Measurements from ENCODE around the gene MED8.
"Not testable (repeated sequence)": the region's sequence is repeated elsewhere in the genome, so short reads cannot be mapped to it uniquely, and the experiment has no call there.

The MED8 gene

DNA sequence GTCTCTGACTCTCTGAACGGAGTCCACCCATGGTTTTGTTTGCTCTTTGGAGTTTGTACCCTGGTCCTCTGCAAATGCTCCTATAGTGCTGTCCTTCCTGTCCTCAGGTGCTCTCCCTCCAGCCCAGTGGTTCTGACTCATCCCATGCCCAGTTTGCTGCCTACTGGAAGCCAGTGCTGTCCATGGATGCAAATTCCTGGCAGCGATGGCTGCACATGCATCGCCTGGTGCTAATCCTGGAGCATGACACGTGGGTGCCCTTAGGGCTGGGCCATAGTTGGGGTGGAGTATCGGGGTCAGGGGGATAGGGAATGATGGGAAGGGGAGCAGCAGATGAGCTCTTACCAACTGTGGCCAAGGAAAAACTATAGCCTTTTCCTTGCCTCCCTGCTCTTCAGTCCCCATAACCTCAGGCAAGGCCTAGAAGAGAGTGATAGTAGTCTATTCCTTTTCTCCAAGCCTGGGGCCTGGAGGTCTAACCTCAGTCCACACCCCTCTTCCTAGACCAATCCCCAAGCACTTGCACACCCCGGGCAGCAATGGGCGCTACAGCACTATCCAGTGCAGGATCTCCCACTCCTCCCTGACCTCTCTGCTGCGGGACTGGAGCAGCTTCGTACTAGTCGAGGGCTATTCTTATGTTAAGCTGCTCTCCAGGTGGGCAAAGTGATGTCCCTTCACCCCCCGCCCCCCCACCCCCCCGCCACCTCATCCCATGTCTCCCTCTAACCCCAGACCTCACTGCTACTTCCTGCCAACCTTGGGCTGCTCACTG is 32.6 kb upstream of the MED8 start:
- DNase-seq = no peak

DNA sequence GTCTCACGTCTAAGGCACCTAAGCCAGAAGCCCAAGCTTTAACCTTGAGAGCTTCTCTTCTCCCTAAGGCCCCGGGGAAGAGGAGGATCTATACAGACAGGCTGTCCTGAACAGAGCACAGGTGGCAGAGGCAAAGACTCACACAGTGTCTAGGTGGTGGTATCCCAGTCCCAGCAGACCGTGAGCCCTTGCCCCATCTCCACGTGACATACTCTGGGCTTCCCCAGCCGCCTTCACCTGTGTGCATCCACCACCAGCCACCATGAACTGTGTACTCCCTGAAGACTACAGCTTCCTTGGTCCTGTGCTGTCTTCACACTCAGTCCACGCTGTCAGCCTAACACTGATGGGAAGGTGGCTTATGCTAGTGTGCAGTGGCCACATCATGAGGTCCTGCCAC is 31.8 kb upstream of the MED8 start:
- DNase-seq = no peak

DNA sequence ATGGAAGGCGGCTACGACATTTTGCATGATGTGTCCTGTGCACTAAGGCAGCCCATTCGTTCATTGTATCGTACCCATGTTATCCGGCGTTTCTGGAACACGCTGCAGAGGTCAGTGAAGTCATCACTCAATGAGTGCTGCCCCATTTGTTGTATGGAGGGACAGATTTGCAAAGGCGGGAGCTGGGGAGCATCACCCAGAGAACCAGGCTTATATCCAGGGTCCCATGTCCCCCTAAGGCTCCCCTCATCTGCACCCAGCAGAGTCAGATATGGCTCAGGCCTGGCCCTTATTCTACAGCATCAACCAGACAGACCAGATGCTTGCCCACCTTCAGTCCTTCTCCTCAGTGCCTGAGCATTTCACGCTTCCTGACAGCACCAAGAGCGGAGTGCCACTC is 31.3 kb upstream of the MED8 start:
- no peak for DNase-seq

GRCh38 chr1:43419627-43420425 is 30.2 kb upstream of the MED8 start:
- DNase-seq = no peak

GRCh38 chr1:43418858-43419257 is 29.3 kb upstream of the MED8 start:
- no peak for DNase-seq

DNA sequence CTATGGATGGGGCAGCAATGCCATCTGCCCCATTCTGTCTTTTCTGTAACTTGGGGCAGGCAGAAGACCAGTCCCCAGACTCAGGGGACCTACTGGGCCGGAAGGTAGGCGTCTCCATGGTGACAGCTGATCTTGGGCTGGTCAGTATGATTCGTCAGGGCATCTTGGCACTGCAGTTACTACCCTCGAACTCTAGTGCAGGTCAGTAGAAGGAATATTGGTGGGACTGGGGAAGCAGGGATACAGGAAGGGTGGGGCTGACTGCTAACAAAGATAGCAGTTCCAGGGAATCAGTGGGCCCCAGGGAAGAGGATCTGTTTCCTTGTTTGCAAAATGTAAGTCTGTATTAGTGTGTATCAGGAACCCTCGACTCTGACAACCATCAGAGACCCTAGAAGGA is 26.3 kb upstream of the MED8 start:
- DNase-seq = no peak

- no peak for DNase-seq
Measured at GRCh38 chr1:43414634-43415223, 25.1 kb upstream of the MED8 start.

DNA sequence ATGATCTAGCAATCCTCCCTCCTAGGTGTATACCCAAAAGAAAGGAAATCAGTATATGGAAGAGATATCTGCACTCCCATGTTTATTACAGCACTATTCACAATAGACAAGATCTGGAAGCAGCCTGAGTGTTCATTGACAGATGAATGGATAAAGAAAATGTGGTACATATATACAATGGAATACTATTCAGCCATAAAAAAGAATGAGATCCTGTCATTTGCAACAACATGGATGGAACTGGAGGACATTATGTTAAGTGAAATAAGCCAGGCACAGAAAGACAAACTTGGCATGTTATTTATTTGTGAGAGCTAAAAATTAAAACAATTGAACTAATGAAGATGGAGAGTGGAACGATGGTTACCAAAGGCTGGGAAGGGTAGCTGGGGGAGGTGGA is 23.8 kb upstream of the MED8 start:
- DNase-seq = not testable (repeated sequence)

DNA sequence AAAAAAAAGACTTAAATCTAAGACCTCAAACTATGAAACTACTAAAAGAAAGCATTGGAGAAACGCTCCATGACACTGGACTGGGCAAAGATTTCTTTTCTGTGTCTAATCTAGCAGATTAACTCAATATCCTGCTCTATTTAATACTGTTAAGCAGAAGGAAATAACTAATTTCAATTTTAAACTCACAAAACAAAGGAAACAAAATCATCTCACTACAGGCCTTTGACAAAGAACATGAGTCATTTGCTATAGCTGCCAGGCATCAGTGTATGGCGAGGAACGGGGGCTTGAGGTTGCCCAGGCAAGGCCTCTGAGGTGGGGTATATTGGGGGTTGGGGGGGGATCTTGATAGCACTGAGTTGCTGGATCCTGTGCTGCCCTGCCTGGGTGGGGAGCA is 21.0 kb upstream of the MED8 start:
- no peak for DNase-seq

DNA sequence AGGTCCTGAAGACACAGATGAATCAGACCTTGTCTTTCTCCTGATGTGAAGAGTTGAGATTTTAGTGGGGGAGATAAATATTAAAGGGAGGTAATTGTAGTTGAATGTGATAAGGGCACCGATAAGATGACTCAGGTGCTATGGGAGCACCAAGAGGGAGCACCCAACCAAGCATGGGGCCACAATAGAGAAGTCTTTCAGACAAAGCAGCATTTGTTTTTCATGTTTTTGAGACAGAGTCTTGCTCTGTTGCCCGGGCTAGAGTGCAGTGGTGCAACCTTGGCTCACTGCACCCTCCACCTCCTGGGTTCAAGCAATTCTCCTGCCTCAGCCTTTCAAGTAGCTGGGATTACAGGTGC is 16.3 kb upstream of the MED8 start:
- DNase-seq = no peak

GRCh38 chr1:43405219-43405875 is 15.7 kb upstream of the MED8 start:
- no peak for DNase-seq

DNA sequence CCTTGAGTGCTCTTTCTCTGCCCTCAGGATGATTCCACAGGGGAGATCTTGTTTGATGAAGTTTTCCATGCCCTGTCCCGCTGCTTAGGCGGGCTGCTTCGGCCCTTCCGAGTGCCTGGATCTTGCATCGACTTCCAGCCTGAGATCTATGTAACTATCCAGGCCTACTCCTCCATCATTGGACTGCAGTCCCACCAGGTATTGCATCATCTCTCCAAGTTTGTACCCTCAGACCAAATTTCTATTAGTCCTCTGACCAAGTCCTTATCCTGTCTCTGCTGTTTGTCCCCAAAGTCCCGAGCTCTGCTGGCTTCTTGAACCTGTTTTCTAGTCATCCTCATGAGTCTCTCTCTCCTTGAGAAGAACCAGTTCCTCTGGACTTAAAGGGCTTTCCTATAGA is 14.8 kb upstream of the MED8 start:
- no peak for DNase-seq

DNA sequence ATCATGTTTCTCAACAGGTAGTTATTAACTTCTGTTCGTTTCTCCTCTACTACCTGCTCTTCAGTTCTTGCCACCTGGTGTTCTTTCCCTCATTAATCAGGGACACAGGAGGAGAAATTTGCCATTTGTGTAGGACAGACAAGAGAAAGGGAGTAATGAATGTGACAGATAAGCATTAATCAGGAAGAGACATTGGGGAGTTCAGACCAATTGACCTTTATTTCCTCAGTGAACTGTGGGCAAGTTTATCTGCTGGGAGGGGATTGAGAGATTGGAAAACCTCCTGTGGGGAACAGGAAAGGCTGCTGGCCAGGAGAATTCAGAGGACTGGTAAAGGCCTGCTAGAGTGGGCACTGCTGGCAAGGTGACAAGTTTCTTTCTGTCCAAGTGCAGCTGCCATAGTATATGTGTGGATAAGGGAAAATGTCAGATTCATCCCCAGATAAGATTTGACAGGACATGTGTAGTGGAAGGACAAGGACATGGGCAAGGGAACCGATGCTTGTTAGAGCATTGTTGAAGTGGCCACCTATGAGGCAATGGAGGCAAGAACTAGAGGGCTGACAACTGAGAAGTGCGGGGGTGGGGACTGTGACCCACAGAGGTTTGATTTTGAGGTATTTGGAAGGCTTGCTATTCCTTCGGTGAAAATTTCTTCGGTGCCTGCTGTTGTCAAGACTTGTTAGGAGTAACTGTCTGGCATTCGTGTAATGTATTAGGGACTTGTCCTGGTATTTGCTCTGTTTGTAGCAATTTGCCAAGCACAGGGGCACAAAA is 12.7 kb upstream of the MED8 start:
- DNase-seq = no peak

DNA sequence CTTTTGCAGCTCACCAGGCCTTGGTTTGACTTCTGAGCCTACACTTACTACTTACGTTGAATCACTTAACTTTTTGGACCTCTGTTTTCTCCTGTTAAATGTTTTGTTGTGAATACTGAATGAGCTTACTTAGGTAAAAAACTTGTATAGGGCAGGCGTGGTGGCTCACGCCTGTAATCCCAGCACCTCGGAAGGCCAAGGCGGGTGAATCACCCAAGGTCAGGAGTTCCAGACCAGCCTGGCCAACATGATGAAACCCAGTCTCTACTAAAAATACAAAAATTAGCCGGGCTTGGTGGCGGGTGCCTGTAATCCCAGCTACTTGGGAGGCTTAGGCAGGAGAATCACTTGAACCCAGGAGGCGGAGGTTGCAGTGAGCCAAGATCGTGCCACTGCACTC is 10.8 kb upstream of the MED8 start:
- not testable (repeated sequence) for DNase-seq

- DNase-seq = no peak
Measured at GRCh38 chr1:43398227-43398626, 8.6 kb upstream of the MED8 start.

DNA sequence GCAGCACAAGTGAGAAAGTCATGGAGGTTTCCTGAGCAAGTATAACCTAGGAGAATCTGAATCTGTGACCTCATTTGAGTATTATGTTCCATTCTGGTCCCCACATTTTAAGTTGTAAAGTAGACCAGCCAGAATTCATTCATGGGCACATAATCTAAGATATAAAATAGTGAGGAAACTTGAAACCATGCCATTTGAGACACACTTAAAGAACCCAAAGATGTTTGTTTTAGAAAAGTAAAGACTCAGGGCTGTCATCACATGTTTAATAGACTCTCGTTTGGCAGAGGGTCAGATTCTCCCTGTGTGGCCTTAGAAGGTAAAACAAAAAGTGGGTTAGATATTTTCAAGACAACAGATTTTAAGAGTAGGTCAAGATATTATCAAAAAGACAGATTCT is 6.5 kb upstream of the MED8 start:
- DNase-seq = no peak

- DNase-seq = no peak
Measured at GRCh38 chr1:43395523-43395922, 5.9 kb upstream of the MED8 start.

- no peak for DNase-seq
Measured at GRCh38 chr1:43392702-43393101, 3.1 kb upstream of the MED8 start.

- DNase-seq = no peak
Measured at GRCh38 chr1:43388613-43389012, 987 bp downstream of the MED8 start.

DNA sequence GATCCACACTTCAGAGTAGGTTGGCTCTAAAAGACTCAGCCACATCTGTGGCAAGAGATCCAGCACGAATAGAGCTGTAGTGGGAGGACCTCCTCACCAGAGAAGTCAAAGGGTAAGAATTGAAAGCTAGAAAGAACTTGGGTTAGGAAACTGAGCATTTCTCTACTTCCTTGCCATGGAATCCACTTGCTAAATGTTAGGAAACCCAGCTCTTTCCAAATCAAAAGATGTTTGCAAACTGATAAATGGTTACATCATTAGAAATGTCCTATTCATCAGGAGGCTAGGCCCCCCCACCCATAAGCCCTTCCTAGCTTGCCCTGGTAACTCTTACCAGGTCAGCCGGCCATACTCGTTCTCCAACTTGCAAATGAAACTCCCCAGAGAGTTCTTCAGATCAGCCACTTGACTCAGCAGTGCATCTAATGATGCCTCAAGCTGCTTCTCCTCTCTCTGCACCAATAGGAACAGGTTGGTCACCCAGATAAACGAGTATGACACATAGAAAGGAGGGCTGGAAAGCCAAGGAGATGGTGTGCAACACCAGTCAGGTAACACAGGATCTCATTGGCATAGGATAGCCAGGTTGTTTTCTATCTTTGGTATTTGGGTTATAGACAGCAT is 1.5 kb downstream of the MED8 start:
- DNase-seq = no peak

DNA sequence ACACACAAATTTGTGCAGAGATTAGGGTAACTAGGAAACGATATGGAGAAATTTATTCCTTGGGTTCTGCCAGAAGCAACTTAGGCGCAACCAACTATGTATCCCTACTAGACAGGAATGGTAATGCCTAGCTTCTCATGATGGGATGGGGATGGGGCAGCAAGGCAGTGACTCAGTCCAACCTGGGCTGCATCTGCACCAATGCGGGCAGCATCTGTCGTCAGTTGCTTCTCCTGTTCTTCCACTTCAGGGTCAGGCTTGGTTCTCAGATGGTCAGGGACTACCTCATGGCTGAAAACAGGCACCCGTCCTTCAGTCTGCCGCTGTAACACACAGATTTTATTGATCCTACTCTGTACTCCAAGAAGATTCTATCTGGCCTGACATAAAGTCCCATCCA is 2.9 kb downstream of the MED8 start:
- DNase-seq = no peak

GRCh38 chr1:43383449-43383848 is 6.2 kb downstream of the MED8 start:
- no peak for DNase-seq

Measured in cerebellar nuclear complex (tissue), 1 donor.